ENCODE results near the gene NAGS. TPM values are rescaled to one million over a fixed set of nuclear protein-coding genes. Genes with fewer than 3 reads are reported as not detected.

Gene NAGS
- total RNA-seq, 4 donors from 2014 or later, result 1.3 to 9.7 (median 2.6) TPM

DNA sequence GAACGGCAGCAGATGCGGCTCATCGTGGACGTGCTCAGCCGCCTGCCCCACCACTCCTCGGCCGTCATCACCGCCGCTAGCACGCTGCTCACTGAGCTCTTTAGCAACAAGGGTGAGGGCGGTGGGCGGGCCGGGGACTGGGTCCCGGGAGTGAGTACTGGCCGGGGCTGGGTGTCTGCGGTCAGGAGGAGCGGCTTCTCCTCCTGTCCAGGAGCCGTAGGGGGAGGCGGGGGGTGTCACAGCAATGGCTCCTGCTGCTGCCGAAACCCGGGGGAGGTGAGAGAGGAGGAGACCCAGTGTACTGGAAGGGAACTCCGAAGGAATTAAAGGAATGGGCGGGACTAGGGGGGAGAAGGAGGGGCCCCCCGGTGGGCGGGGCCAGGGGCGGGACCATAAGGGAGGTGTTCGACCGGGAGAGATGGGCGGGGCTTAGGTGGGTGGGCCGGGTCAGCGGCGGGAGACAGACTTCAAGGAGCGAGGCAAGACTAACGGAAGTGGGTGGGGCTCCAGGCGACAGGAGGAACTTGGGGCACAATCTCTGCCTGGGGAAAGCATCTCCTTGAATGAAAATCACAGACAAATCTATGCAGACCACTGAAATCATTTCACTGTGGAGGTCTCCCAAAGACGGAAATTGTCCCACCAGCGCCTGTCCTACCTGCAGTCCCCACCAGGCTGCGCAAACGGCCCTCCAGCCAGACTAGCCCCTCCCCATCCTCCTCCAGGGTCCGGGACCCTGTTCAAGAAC, 2.4 kb downstream of the NAGS start:
- Histone ChIP-seq H3K27me3 (peaks cover 11 to 21% of the 10 kb centered on the region in 2 donors), H3K27ac (peak overlapping the region; percentile 36 to 44), H3K36me3 (no peaks in the 10 kb centered on the region), H3K4me3 (peak overlapping the region; percentile 45 to 47), H3K4me1 (peaks cover 0 to 27% of the 10 kb centered on the region in 2 donors), H3K9me3 (no peaks in the 10 kb centered on the region)
- DNase-seq, result peak; percentile 96 to 99
- TF ChIP-seq POLR2A (IDR thresholded peaks at IDR 0.05), result peak; percentile 33 to 43
- TF ChIP-seq, protein P1, sequence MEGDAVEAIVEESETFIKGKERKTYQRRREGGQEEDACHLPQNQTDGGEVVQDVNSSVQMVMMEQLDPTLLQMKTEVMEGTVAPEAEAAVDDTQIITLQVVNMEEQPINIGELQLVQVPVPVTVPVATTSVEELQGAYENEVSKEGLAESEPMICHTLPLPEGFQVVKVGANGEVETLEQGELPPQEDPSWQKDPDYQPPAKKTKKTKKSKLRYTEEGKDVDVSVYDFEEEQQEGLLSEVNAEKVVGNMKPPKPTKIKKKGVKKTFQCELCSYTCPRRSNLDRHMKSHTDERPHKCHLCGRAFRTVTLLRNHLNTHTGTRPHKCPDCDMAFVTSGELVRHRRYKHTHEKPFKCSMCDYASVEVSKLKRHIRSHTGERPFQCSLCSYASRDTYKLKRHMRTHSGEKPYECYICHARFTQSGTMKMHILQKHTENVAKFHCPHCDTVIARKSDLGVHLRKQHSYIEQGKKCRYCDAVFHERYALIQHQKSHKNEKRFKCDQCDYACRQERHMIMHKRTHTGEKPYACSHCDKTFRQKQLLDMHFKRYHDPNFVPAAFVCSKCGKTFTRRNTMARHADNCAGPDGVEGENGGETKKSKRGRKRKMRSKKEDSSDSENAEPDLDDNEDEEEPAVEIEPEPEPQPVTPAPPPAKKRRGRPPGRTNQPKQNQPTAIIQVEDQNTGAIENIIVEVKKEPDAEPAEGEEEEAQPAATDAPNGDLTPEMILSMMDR (IDR thresholded peaks at IDR 0.05), result peak; percentile 13 to 66 (median 47)
- intact Hi-C loops (cut with DNase I; ENCODE audit: low total_unique reads), result no loop called here

- no peak for TF ChIP-seq POLR2A (IDR thresholded peaks at IDR 0.05)
- TF ChIP-seq, protein P1 (IDR thresholded peaks at IDR 0.05), result no peak
- no peaks in the 10 kb centered on the region for H3K9me3 ChIP-seq
- peak overlapping the region; percentile 45 to 47 for H3K4me3 ChIP-seq
- H3K4me1 ChIP-seq, result peaks cover 0 to 27% of the 10 kb centered on the region in 2 donors
- peaks cover 11 to 21% of the 10 kb centered on the region in 2 donors for H3K27me3 ChIP-seq
- peak overlapping the region in 1 of 2 donors; percentile 29 for H3K27ac ChIP-seq
- intact Hi-C loops (cut with DNase I; ENCODE audit: low total_unique reads), result no loop called here
- no peaks in the 10 kb centered on the region for H3K36me3 ChIP-seq
- DNase-seq, result no peak
Measured at GRCh38 chr17:44007346-44008204, 3.2 kb downstream of the NAGS start.

DNA sequence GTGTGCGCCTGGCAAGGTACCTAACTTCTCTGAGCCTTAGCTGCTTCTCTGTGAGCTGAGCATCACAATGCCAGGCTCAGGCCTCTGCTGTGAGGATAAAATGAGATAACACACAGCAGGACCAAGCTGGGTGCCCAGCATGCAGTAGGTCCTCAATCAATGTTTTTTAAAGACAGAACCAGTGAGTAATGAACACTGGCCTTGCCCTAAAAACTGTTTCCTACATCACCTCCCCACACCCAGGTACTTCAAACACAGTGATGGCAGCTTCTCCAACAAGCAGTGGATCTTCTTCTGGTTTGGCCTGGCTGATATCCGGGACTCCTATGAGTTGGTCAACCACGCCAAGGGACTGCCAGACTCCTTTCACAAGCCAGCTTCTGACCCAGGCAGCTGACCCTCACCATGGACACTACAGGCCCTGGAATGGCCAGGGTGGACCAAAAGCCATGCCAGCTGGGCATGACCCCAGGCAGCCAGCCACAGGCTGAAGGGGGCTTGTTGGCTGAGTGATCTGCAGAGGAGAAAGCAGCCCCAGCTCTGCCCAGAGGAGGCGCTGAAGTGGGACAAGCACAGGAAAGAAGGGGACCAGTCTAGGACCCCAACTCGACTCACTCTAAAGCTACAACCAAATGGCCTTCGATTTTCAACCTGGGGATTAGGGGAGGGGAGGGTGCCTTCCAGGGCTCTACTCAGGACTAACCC, 3.9 kb downstream of the NAGS start:
- no peak for DNase-seq
- no peaks in the 10 kb centered on the region for H3K36me3 ChIP-seq
- intact Hi-C loops (cut with DNase I; ENCODE audit: low total_unique reads), result no loop called here
- no peak for TF ChIP-seq POLR2A (IDR thresholded peaks at IDR 0.05)
- TF ChIP-seq, protein P1 (IDR thresholded peaks at IDR 0.05), result no peak
- H3K27ac ChIP-seq, result no peak overlapping the region
- peaks cover 11 to 21% of the 10 kb centered on the region in 2 donors for H3K27me3 ChIP-seq
- H3K4me1 ChIP-seq, result peaks cover 0 to 27% of the 10 kb centered on the region in 2 donors
- H3K9me3 ChIP-seq, result no peaks in the 10 kb centered on the region
- no peak overlapping the region for H3K4me3 ChIP-seq

- Histone ChIP-seq H3K4me1 (peaks cover 0 to 19% of the 10 kb centered on the region in 2 donors), H3K27me3 (peaks cover 2 to 5% of the 10 kb centered on the region in 2 donors), H3K4me3 (no peak overlapping the region), H3K36me3 (no peaks in the 10 kb centered on the region), H3K9me3 (no peaks in the 10 kb centered on the region), H3K27ac (no peak overlapping the region)
- DNase-seq, result no peak
- intact Hi-C loops (cut with DNase I; ENCODE audit: low total_unique reads), result no loop called here
- TF ChIP-seq, protein P1 (IDR thresholded peaks at IDR 0.05), result no peak
- no peak for TF ChIP-seq POLR2A (IDR thresholded peaks at IDR 0.05)
Measured at GRCh38 chr17:44010966-44011647, 6.7 kb downstream of the NAGS start.
